K562 (cell line): ENCODE data around the gene CLK3. TPM values are rescaled to one million over a fixed set of nuclear protein-coding genes. Genes with fewer than 3 reads are reported as not detected.
A peak's percentile ranks its signal among the peaks of the same experiment; 100 is the strongest.

ENCODE experiments used
- DPF2 ChIP-seq: fragments of 450-650 bp; IDR thresholded peaks from 2 replicates; pipeline ENCODE4 v1.6.1; 2016
- FOSL1 ChIP-seq: fragments of 200-800 bp; sonication (Bioruptor generic); conservative IDR thresholded peaks from 2 replicates; pipeline ENCODE4 v1.6.1; 2016; ENCODE audit warnings: missing genetic modification characterization, missing compliant biosample characterization
- FOXJ3 ChIP-seq: sonication (generic); formaldehyde crosslinking; IDR thresholded peaks from 2 replicates; pipeline ENCODE4 v1.4.0; 2020; ENCODE audit warnings: mild to moderate bottlenecking, missing genetic modification reagents
- FOXK2 ChIP-seq, 2 experiments: fragments of 450-650 bp; IDR thresholded peaks in 1 of 2; conservative IDR thresholded peaks in 1 of 2; 2 replicates each; pipeline ENCODE4 v1.6.1; 2016; ENCODE audit warnings: low read depth in 2 of 2, mild to moderate bottlenecking in 1 of 2
- JUND ChIP-seq, 2 experiments: IDR thresholded peaks; 2 replicates in 1 of 2; 3 replicates in 1 of 2; pipeline ENCODE4 v1.6.1; 2011; ENCODE audit warnings: borderline replicate concordance in 2 of 2, low read depth in 2 of 2, low read length in 2 of 2, improper control_type of control experiment in 1 of 2, missing biosample characterization in 1 of 2, missing genetic modification characterization in 1 of 2, missing genetic modification reagents in 1 of 2
- KAT8 ChIP-seq: fragments of 450-650 bp; IDR thresholded peaks from 2 replicates; pipeline ENCODE4 v1.6.1; 2016; ENCODE audit warnings: low read depth, mild to moderate bottlenecking
- NEUROD1 ChIP-seq: fragments of 150-350 bp; IDR thresholded peaks from 2 replicates; pipeline ENCODE4 v1.6.1; 2014; ENCODE audit warnings: borderline replicate concordance, low read length, low read depth; ENCODE audit not compliant: partially characterized antibody
- POLR2AphosphoS5 ChIP-seq: IDR thresholded peaks from 2 replicates; pipeline ENCODE4 v1.6.1; 2011; ENCODE audit warnings: mild to moderate bottlenecking, low read depth, low read length, moderate library complexity; ENCODE audit not compliant: control insufficient read depth, insufficient read depth
- SIN3A ChIP-seq, 2 experiments: fragments of 150-350 bp in 1 of 2; IDR thresholded peaks; 2 replicates each; pipeline ENCODE4 v1.6.1; 2011 to 2016; ENCODE audit warnings: borderline replicate concordance in 2 of 2, low read depth in 2 of 2, low read length in 2 of 2, mild to moderate bottlenecking in 2 of 2, moderate library complexity in 2 of 2; ENCODE audit not compliant: control insufficient read depth in 1 of 2
- SP1 ChIP-seq: sonication (generic); formaldehyde crosslinking; IDR thresholded peaks from 2 replicates; pipeline ENCODE4 v1.8.1; 2022; ENCODE audit warnings: mild to moderate bottlenecking, missing genetic modification reagents
- TAF9B ChIP-seq: fragments of 450-650 bp; IDR thresholded peaks from 2 replicates; pipeline ENCODE4 v1.6.1; 2018; ENCODE audit warnings: mild to moderate bottlenecking; ENCODE audit not compliant: partially characterized antibody
- TRIM25 ChIP-seq: fragments of 450-650 bp; IDR thresholded peaks from 2 replicates; pipeline ENCODE4 v1.7.0; 2016; ENCODE audit warnings: borderline replicate concordance
- polyA plus RNA-seq, 8 experiments: library from polyadenylated mRNA; depleted of rRNA in 4 of 8; stranded (reverse) in 5 of 8; unstranded in 3 of 8; fragments of >200 nt; fragmentation: Nextera tagmentation in 2 of 8; fragmentation: Illumina TruSeq in 1 of 8; extraction: Ambion mirVana in 2 of 8; extraction: Trizol in 1 of 8; gene quantifications; 2 replicates each; pipeline versions ENCODE4 v1.2.1 to v1.2.3, GENCODE V29; 2011 to 2014; ENCODE audit warnings: inconsistent platforms in 1 of 8, missing spikeins in 1 of 8
- total RNA-seq, 7 experiments: library from RNA; depleted of rRNA in 6 of 7; stranded (reverse); fragments of >200 nt in 6 of 7; fragmentation: Illumina TruSeq in 2 of 7; extraction: Trizol in 2 of 7; gene quantifications; 2 replicates each; pipeline versions ENCODE4 v1.2.1 to v1.2.3, GENCODE V29; 2011 to 2021; ENCODE audit warnings: low replicate concordance in 1 of 7
- TF ChIP-seq, protein P1 (sequence below), 3 experiments: IDR thresholded peaks in 2 of 3; conservative IDR thresholded peaks in 1 of 3; 2 replicates each; pipeline ENCODE4 v1.5.1; 2011 to 2012; ENCODE audit warnings: low read length in 3 of 3, mild to moderate bottlenecking in 3 of 3, control low read depth in 2 of 3, improper control_type of control experiment in 1 of 3, inconsistent platforms in 1 of 3, low read depth in 1 of 3, mixed read lengths in 1 of 3, moderate library complexity in 1 of 3; ENCODE audit not compliant: insufficient read depth in 2 of 3

The CLK3 gene
- total and polyA plus RNA-seq, 9 of the 15 experiments (the other 6 are each of a cell fraction or from before 2014, with no cell fraction given): 1.2 to 95.2 (median 51.7) TPM

DNA sequence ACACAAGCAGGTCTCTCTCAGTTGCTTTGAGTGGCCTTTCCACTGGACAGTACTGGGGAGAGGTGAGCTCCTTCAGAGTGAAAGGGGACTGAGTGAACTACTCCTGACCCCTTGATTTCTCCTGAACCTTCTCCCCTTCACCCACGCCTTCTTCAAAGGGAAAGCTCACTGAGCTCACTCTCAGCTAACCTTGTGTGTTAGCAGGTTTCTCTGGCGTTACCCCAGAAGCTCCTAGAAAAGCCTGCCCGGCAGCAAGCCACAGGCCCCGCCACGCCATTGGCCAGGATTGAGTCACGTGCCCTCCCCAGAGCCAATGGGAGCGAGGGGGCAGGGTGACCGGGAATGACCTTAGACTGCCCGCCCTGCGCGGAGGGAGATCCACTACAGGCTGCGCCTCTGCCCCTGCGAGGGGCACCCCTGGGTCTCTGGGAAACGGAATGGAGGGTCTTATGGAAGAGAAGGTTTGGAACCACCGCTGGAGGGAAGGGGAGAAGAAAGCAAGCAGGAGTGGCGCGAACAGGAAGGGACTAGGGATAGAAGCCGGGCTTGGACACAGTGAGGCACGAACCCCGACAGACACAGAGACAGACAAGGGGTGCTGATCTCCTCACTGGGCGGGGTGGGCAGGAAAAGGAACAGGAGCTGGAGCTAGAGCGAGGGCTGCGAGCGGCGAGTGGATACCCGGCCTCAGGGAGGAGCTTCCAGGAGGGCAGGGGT is 17.4 kb upstream of the CLK3 start (continued):
- peak in 1 of 2 experiments; percentile 49; a peak in 3 of 4 replicates for TF ChIP-seq FOXK2 (conservative IDR thresholded peaks at IDR 0.05 in 1 of 2, IDR thresholded peaks at IDR 0.05 in 1 of 2; ENCODE audit: low read depth in 2 of 2)
- TF ChIP-seq NEUROD1: peak; percentile 67
- TF ChIP-seq TAF9B: no peak
- TF ChIP-seq POLR2AphosphoS5: peak; percentile 73
- TF ChIP-seq DPF2: 0 out of 2 replicates have a peak, but pooled peaks have one; percentile 65
- 0 out of 2 replicates have a peak, but pooled peaks have one; percentile 22 for TF ChIP-seq FOSL1 (tag)
- TF ChIP-seq KAT8: no peak
- TF ChIP-seq FOXJ3: no peak
- no peak for TF ChIP-seq JUND (IDR thresholded peaks at IDR 0.05; ENCODE audit: borderline replicate concordance, low read depth, low read length)
- TF ChIP-seq JUND (tag; IDR thresholded peaks at IDR 0.05; ENCODE audit: borderline replicate concordance, low read depth, low read length): peak; percentile 39; the same call in 1 of the 3 replicates
- peak; percentile 76 for TF ChIP-seq SP1 (CRISPR knock-in tag)
- TF ChIP-seq, protein P1, sequence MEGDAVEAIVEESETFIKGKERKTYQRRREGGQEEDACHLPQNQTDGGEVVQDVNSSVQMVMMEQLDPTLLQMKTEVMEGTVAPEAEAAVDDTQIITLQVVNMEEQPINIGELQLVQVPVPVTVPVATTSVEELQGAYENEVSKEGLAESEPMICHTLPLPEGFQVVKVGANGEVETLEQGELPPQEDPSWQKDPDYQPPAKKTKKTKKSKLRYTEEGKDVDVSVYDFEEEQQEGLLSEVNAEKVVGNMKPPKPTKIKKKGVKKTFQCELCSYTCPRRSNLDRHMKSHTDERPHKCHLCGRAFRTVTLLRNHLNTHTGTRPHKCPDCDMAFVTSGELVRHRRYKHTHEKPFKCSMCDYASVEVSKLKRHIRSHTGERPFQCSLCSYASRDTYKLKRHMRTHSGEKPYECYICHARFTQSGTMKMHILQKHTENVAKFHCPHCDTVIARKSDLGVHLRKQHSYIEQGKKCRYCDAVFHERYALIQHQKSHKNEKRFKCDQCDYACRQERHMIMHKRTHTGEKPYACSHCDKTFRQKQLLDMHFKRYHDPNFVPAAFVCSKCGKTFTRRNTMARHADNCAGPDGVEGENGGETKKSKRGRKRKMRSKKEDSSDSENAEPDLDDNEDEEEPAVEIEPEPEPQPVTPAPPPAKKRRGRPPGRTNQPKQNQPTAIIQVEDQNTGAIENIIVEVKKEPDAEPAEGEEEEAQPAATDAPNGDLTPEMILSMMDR (IDR thresholded peaks at IDR 0.05 in 2 of 3, conservative IDR thresholded peaks at IDR 0.05 in 1 of 3; ENCODE audit: insufficient read depth in 2 of 3, low read depth in 1 of 3, low read length in 3 of 3): no peak
- no peak for TF ChIP-seq TRIM25
- TF ChIP-seq SIN3A (IDR thresholded peaks at IDR 0.05; ENCODE audit: borderline replicate concordance in 2 of 2, control insufficient read depth in 1 of 2, low read depth in 2 of 2, low read length in 2 of 2): peak in 1 of 2 experiments; percentile 14; a peak in 1 of 4 replicates
